ENCODE data around the gene NOL11.

NOL11 gene

GRCh38 chr17:67679225-67679624 is 38.5 kb upstream of the NOL11 start:
- TF ChIP-seq RAD21 (IDR thresholded peaks at IDR 0.05; ENCODE audit: low read depth) (no peak), MAX (IDR thresholded peaks at IDR 0.05) (no peak), CREB1 (IDR thresholded peaks at IDR 0.05; ENCODE audit: low read depth) (no peak), CEBPB (IDR thresholded peaks at IDR 0.05) (no peak), ZBTB7A (IDR thresholded peaks at IDR 0.05; ENCODE audit: low read depth) (no peak), USF1 (IDR thresholded peaks at IDR 0.05) (no peak), TAF1 (IDR thresholded peaks at IDR 0.05; ENCODE audit: low read depth) (no peak), TEAD4 (IDR thresholded peaks at IDR 0.05) (no peak), EGR1 (IDR thresholded peaks at IDR 0.05) (no peak), FOXM1 (IDR thresholded peaks at IDR 0.05; ENCODE audit: borderline replicate concordance, low read depth) (no peak), EP300 (IDR thresholded peaks at IDR 0.05; ENCODE audit: borderline replicate concordance) (no peak), YY1 (IDR thresholded peaks at IDR 0.05; ENCODE audit: low read depth) (no peak), NFIC (IDR thresholded peaks at IDR 0.05) (no peak), TCF12 (IDR thresholded peaks at IDR 0.05; ENCODE audit: low read depth) (no peak)

GRCh38 chr17:67679721-67680120 is 38.0 kb upstream of the NOL11 start:
- no peak for TF ChIP-seq YY1 (IDR thresholded peaks at IDR 0.05; ENCODE audit: low read depth)
- TF ChIP-seq FOXM1 (IDR thresholded peaks at IDR 0.05; ENCODE audit: borderline replicate concordance, low read depth) = no peak
- TF ChIP-seq EP300 (IDR thresholded peaks at IDR 0.05; ENCODE audit: borderline replicate concordance) = no peak
- TF ChIP-seq TAF1 (IDR thresholded peaks at IDR 0.05; ENCODE audit: low read depth) = no peak
- no peak for TF ChIP-seq NFIC (IDR thresholded peaks at IDR 0.05)
- TF ChIP-seq REST (IDR thresholded peaks at IDR 0.05; ENCODE audit: low read depth) = no peak
- TF ChIP-seq CREB1 (IDR thresholded peaks at IDR 0.05; ENCODE audit: low read depth) = no peak
- TF ChIP-seq RAD21 (IDR thresholded peaks at IDR 0.05; ENCODE audit: low read depth) = no peak
- no peak for TF ChIP-seq EGR1 (IDR thresholded peaks at IDR 0.05)
- no peak for TF ChIP-seq MAX (IDR thresholded peaks at IDR 0.05)
- TF ChIP-seq ZBTB7A (IDR thresholded peaks at IDR 0.05; ENCODE audit: low read depth) = no peak
- no peak for TF ChIP-seq USF1 (IDR thresholded peaks at IDR 0.05)
- no peak for TF ChIP-seq TCF12 (IDR thresholded peaks at IDR 0.05; ENCODE audit: low read depth)
- TF ChIP-seq CEBPB (IDR thresholded peaks at IDR 0.05) = no peak
- no peak for TF ChIP-seq TEAD4 (IDR thresholded peaks at IDR 0.05)

- no peak for TF ChIP-seq NFIC (IDR thresholded peaks at IDR 0.05)
- no peak for TF ChIP-seq CEBPB (IDR thresholded peaks at IDR 0.05)
- no peak for TF ChIP-seq EP300 (IDR thresholded peaks at IDR 0.05; ENCODE audit: borderline replicate concordance)
- no peak for TF ChIP-seq TAF1 (IDR thresholded peaks at IDR 0.05; ENCODE audit: low read depth)
- no peak for TF ChIP-seq YY1 (IDR thresholded peaks at IDR 0.05; ENCODE audit: low read depth)
- no peak for TF ChIP-seq EGR1 (IDR thresholded peaks at IDR 0.05)
- no peak for TF ChIP-seq REST (IDR thresholded peaks at IDR 0.05; ENCODE audit: low read depth)
- TF ChIP-seq FOXM1 (IDR thresholded peaks at IDR 0.05; ENCODE audit: borderline replicate concordance, low read depth) = no peak
- no peak for TF ChIP-seq TCF12 (IDR thresholded peaks at IDR 0.05; ENCODE audit: low read depth)
- TF ChIP-seq ZBTB7A (IDR thresholded peaks at IDR 0.05; ENCODE audit: low read depth) = no peak
- TF ChIP-seq RAD21 (IDR thresholded peaks at IDR 0.05; ENCODE audit: low read depth) = no peak
- no peak for TF ChIP-seq MAX (IDR thresholded peaks at IDR 0.05)
- TF ChIP-seq USF1 (IDR thresholded peaks at IDR 0.05) = no peak
- TF ChIP-seq CREB1 (IDR thresholded peaks at IDR 0.05; ENCODE audit: low read depth) = no peak
- no peak for TF ChIP-seq TEAD4 (IDR thresholded peaks at IDR 0.05)
Observed at GRCh38 chr17:67680445-67681224, 37.1 kb upstream of the NOL11 start.

GRCh38 chr17:67682196-67682595 is 35.5 kb upstream of the NOL11 start:
- no peak for TF ChIP-seq CEBPB (IDR thresholded peaks at IDR 0.05)

GRCh38 chr17:67685351-67685750 is 32.4 kb upstream of the NOL11 start:
- no peak for TF ChIP-seq EGR1 (IDR thresholded peaks at IDR 0.05)
